H1 (cell line): ENCODE measurements around the gene MEF2A. TPM values are rescaled to one million over a fixed set of nuclear protein-coding genes. Genes with fewer than 3 reads are reported as not detected.

Experiments
- CTCF ChIA-PET: fragments of 300-600 bp; sonication (Branson Sonifier 250); formaldehyde crosslinking; loops from one replicate; lab custom pipeline; 2021; ENCODE audit not compliant: partially characterized antibody; lab: Charles Lee
- POLR2A ChIA-PET: fragments of 300-600 bp; sonication (Branson Sonifier 250); formaldehyde crosslinking; loops from one replicate; lab custom pipeline; 2021; ENCODE audit warnings: inconsistent platforms; ENCODE audit not compliant: partially characterized antibody; lab: Charles Lee
- DNase-seq, 2 experiments: peaks; one replicate each; pipeline versions ENCODE4 v3.0.0 to v3.0.0-alpha.2; 2010 to 2022; ENCODE audit warnings: low spot score in 2 of 2, low read depth in 1 of 2, mixed read lengths in 1 of 2
- FAIRE-seq: peaks from 2 replicates; lab custom pipeline; 2011; peaks lifted over from hg19 to GRCh38; lab: Jason Lieb, UNC
- H2AFZ ChIP-seq: 2 replicates; pipeline ENCODE4 v1.8.1; 2012; ENCODE audit warnings: low read length, inconsistent platforms
- H2AK5ac ChIP-seq: 2 replicates; pipeline ENCODE4 v1.6.1; 2013; ENCODE audit warnings: low read depth, low read length
- H2BK120ac ChIP-seq: replicated peaks from 2 replicates; pipeline ENCODE3; 2013; ENCODE audit warnings: low read depth, low read length, inconsistent platforms
- H2BK12ac ChIP-seq: 2 replicates; pipeline ENCODE4 v1.6.1; 2013; ENCODE audit warnings: low read depth, low read length
- H2BK15ac ChIP-seq: 2 replicates; pipeline ENCODE4 v1.6.1; 2013; ENCODE audit warnings: low read length
- H2BK20ac ChIP-seq: 2 replicates; pipeline ENCODE4 v1.6.1; 2013; ENCODE audit warnings: low read length
- H2BK5ac ChIP-seq: 2 replicates; pipeline ENCODE4 v1.6.1; 2013; ENCODE audit warnings: low read depth, low read length
- H3K14ac ChIP-seq: 2 replicates; pipeline ENCODE4 v1.6.1; 2013; ENCODE audit warnings: inconsistent platforms; ENCODE audit not compliant: insufficient read length
- H3K18ac ChIP-seq: 2 replicates; pipeline ENCODE4 v1.6.1; 2013; ENCODE audit warnings: low read length; ENCODE audit errors: extremely low read depth
- H3K23ac ChIP-seq: 2 replicates; pipeline ENCODE4 v1.6.1; 2013; ENCODE audit warnings: inconsistent platforms; ENCODE audit not compliant: insufficient read length
- H3K23me2 ChIP-seq: 2 replicates; pipeline ENCODE4 v1.6.1; 2013; ENCODE audit warnings: low read depth, low read length
- H3K27ac ChIP-seq: 2 replicates; pipeline ENCODE4 v1.6.1; 2011; ENCODE audit warnings: low read depth, low read length, inconsistent platforms
- H3K27me3 ChIP-seq, 4 experiments: replicated peaks in 1 of 4; 1 replicate in 1 of 4; 2 replicates in 3 of 4; pipeline versions ENCODE4 v1.6.1 to v1.8.1; 2011 to 2013; ENCODE audit warnings: low read length in 3 of 4, mild to moderate bottlenecking in 3 of 4, inconsistent platforms in 2 of 4, mixed read lengths in 2 of 4, moderate library complexity in 1 of 4; ENCODE audit not compliant: control insufficient read depth in 3 of 4, insufficient read depth in 3 of 4; ENCODE audit errors: extremely low read depth in 1 of 4
- H3K36me3 ChIP-seq, 4 experiments: 2 replicates each; pipeline versions ENCODE4 v1.6.1 to v1.8.1; 2011 to 2013; ENCODE audit warnings: mild to moderate bottlenecking in 4 of 4, low read length in 3 of 4, moderate library complexity in 2 of 4, control low read depth in 1 of 4, inconsistent platforms in 1 of 4; ENCODE audit not compliant: insufficient read depth in 4 of 4, control insufficient read depth in 2 of 4
- H3K4ac ChIP-seq: replicated peaks from 2 replicates; pipeline ENCODE3; 2013; ENCODE audit warnings: low read length, low read depth, mixed read lengths, inconsistent platforms; ENCODE audit not compliant: insufficient read length
- H3K4me1 ChIP-seq, 4 experiments: replicated peaks in 1 of 4; 1 replicate in 1 of 4; 2 replicates in 3 of 4; pipeline versions ENCODE4 v1.6.1 to v1.8.1; 2011 to 2013; ENCODE audit warnings: low read length in 3 of 4, inconsistent platforms in 2 of 4, mixed read lengths in 1 of 4; ENCODE audit not compliant: insufficient read depth in 4 of 4, control insufficient read depth in 3 of 4
- H3K4me2 ChIP-seq, 2 experiments: 2 replicates each; pipeline versions ENCODE4 v1.6.1 to v1.8.1; 2011 to 2013; ENCODE audit warnings: low read depth in 2 of 2, low read length in 2 of 2, control low read depth in 1 of 2, inconsistent platforms in 1 of 2, mild to moderate bottlenecking in 1 of 2; ENCODE audit not compliant: insufficient read depth in 1 of 2
- H3K4me3 ChIP-seq, 4 experiments: fragments of 200-600, 300-600 bp in 1 of 4; sonication (generic), shearing (Covaris generic), sonication (Bioruptor Twin) in 1 of 4; 2 replicates each; pipeline versions ENCODE4 v1.5.1 to v1.8.1; 2011 to 2016; ENCODE audit warnings: low read length in 4 of 4, low read depth in 3 of 4, control low read depth in 2 of 4, inconsistent platforms in 2 of 4, mild to moderate bottlenecking in 2 of 4, mixed read lengths in 1 of 4, moderate library complexity in 1 of 4; ENCODE audit not compliant: insufficient read depth in 2 of 4; ENCODE audit errors: extremely low read depth in 1 of 4
- H3K56ac ChIP-seq: replicated peaks from 2 replicates; pipeline ENCODE3; 2013; ENCODE audit warnings: low read depth, mild to moderate bottlenecking, mixed read lengths, low read length, inconsistent platforms; ENCODE audit not compliant: insufficient read length
- H3K79me1 ChIP-seq: 2 replicates; pipeline ENCODE4 v1.6.1; 2013; ENCODE audit warnings: low read depth, low read length, control low read depth
- H3K79me2 ChIP-seq, 2 experiments: 2 replicates each; pipeline versions ENCODE4 v1.6.1 to v1.8.1; 2012 to 2013; ENCODE audit warnings: low read length in 2 of 2, mild to moderate bottlenecking in 2 of 2, inconsistent platforms in 1 of 2; ENCODE audit not compliant: insufficient read depth in 2 of 2, control insufficient read depth in 1 of 2
- H3K9ac ChIP-seq, 4 experiments: replicated peaks in 1 of 4; 1 replicate in 1 of 4; 2 replicates in 3 of 4; pipeline versions ENCODE4 v1.6.1 to v1.8.1; 2011 to 2013; ENCODE audit warnings: low read depth in 3 of 4, low read length in 3 of 4, control low read depth in 2 of 4, mild to moderate bottlenecking in 2 of 4, moderate library complexity in 2 of 4, inconsistent platforms in 1 of 4; ENCODE audit errors: extremely low read depth in 1 of 4
- H3K9me3 ChIP-seq, 2 experiments: 2 replicates each; pipeline versions ENCODE4 v1.6.1 to v1.8.1; 2012 to 2013; ENCODE audit warnings: mild to moderate bottlenecking in 2 of 2, moderate library complexity in 2 of 2, control low read depth in 1 of 2, inconsistent platforms in 1 of 2, low read depth in 1 of 2, low read length in 1 of 2, mixed read lengths in 1 of 2; ENCODE audit not compliant: insufficient read depth in 2 of 2
- H4K20me1 ChIP-seq, 2 experiments: replicated peaks in 1 of 2; 2 replicates each; pipeline versions ENCODE3 to v1.8.1; 2011 to 2013; ENCODE audit warnings: inconsistent platforms in 2 of 2, low read length in 2 of 2, mild to moderate bottlenecking in 1 of 2; ENCODE audit not compliant: insufficient read depth in 2 of 2, control insufficient read depth in 1 of 2
- H4K5ac ChIP-seq: 2 replicates; pipeline ENCODE4 v1.6.1; 2013; ENCODE audit warnings: low read length, low read depth, mixed read lengths, inconsistent platforms; ENCODE audit not compliant: insufficient read length
- H4K8ac ChIP-seq: 2 replicates; pipeline ENCODE4 v1.8.0; 2013; ENCODE audit warnings: mild to moderate bottlenecking, moderate library complexity, low read length, inconsistent platforms; ENCODE audit not compliant: insufficient read depth; ENCODE audit errors: extremely low read depth
- H4K91ac ChIP-seq: replicated peaks from 2 replicates; pipeline ENCODE3; 2013; ENCODE audit warnings: low read length, mixed read lengths, inconsistent platforms; ENCODE audit not compliant: insufficient read length
- ATF3 ChIP-seq: IDR thresholded peaks from 2 replicates; pipeline ENCODE4 v1.6.1; 2011; ENCODE audit warnings: low read depth, mild to moderate bottlenecking, low read length; ENCODE audit not compliant: insufficient read depth
- CBX5 ChIP-seq: fragments of 300-800, 300-1000 bp; sonication (generic); IDR thresholded peaks from 2 replicates; pipeline ENCODE4 v1.7.1; 2016; ENCODE audit warnings: antibody characterized with exemption, low read length, low read depth
- CHD2 ChIP-seq: IDR thresholded peaks from 2 replicates; pipeline ENCODE4 v1.6.1; 2012; ENCODE audit warnings: low read length, improper control_type of control experiment
- NRF1 ChIP-seq: IDR thresholded peaks from 2 replicates; pipeline ENCODE4 v1.6.1; 2011; ENCODE audit warnings: mild to moderate bottlenecking, low read depth, low read length, improper control_type of control experiment
- WGBS, 2 experiments: shearing (Covaris generic) in 1 of 2; methylation state at CpG; one replicate each; pipeline versions ENCODE4 v1.1.6 to v1.1.7; 2013 to 2015; ENCODE audit warnings: low lambda C conversion rate in 2 of 2, mixed read lengths in 2 of 2, inconsistent platforms in 1 of 2, low coverage in 1 of 2, missing lambda C conversion rate in 1 of 2; ENCODE audit not compliant: insufficient replicate concordance in 2 of 2, insufficient coverage in 1 of 2, insufficient read length in 1 of 2; ENCODE audit errors: extremely low coverage in 1 of 2, missing lambda C conversion rate in 1 of 2; 5-methylcytosine and 5-hydroxymethylcytosine counted together
- polyA plus RNA-seq, 7 experiments: library from polyadenylated mRNA; depleted of rRNA in 3 of 7; stranded (reverse) in 5 of 7; unstranded in 2 of 7; fragments of >200 nt in 5 of 7; fragments of 200-250 nt in 2 of 7; gene quantifications; 1 replicate in 5 of 7; 2 replicates in 1 of 7; 4 replicates in 1 of 7; pipeline versions ENCODE4 v1.2.1 to v1.2.3, GENCODE V29; 2011 to 2013; ENCODE audit warnings: missing spikeins in 2 of 7, mixed read lengths in 2 of 7
- total RNA-seq: library from RNA; stranded (reverse); fragmentation: NEBNext Ultra II Directional; extraction: Animal tissue kit (Norgen Biotek cat#: 25700); gene quantifications from 2 replicates; pipeline ENCODE4 v1.2.1, GENCODE V29; 2021

MEF2A gene
- total and polyA plus RNA-seq, 2 of the 8 experiments (the other 6 are each of a cell fraction or from before 2014, with no cell fraction given), result 15.6 to 22.5 TPM

DNA sequence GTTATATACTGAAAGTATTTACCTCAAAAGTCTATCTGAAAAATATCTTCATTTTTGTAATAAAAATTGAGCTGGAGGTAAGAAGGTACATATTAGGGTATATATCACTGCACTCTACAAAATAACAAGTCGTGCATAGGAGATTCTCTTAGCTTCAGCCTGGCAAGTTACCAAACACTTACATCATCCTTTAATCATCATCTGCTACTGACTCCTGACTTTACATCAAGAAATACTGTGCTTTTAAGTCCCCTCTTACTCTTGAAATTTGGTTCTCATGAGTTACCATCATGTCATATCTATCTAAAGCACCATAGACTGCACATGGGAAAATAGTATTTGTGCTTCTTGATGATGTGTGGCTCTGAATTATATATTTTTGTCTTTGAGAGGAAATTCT is 116.7 kb downstream of the MEF2A start:
- H3K4me1 ChIP-seq, result no peaks in the 10 kb centered on the region
- H3K27ac ChIP-seq, result no peak overlapping the region
- H2AFZ ChIP-seq, result no peak overlapping the region
- no peak overlapping the region for H3K9ac ChIP-seq
- H2BK20ac ChIP-seq, result no peak overlapping the region
- no peak overlapping the region for H3K4me3 ChIP-seq
- peaks cover 0 to 4% of the 10 kb centered on the region in 2 experiments; a peak in 1 of 4 replicates for H3K9me3 ChIP-seq
- no peaks in the 10 kb centered on the region for H3K23me2 ChIP-seq
- FAIRE-seq (no peak), DNase-seq (no peak)
- no peak overlapping the region for H2BK120ac ChIP-seq
- POLR2A ChIA-PET, result interaction anchor here (1.6 kb wide), 1 partner anchor 10 kb away, joined by 3 read pairs; no protein-coding TSS in a partner anchor
- no peaks in the 10 kb centered on the region for H3K79me2 ChIP-seq
- no peak overlapping the region for H4K5ac ChIP-seq
- no peak overlapping the region for H3K23ac ChIP-seq
- peaks cover 3 to 21% (median 3%) of the 10 kb centered on the region in 4 experiments; a peak in 3 of 8 replicates for H3K36me3 ChIP-seq
- no peak overlapping the region for H2BK5ac ChIP-seq
- 97% methylated on average over 1 of the region's 1 CpG; no CpG with 5 or more reads in 1 of the 2 experiments for WGBS, 2 experiments
- H2BK12ac ChIP-seq, result no peak overlapping the region
- no peak overlapping the region for H3K14ac ChIP-seq
- no peaks in the 10 kb centered on the region for H3K79me1 ChIP-seq
- no peaks in the 10 kb centered on the region for H4K20me1 ChIP-seq
- CTCF ChIA-PET, result no interaction called here
- no peak overlapping the region for H2AK5ac ChIP-seq
- no peak overlapping the region for H2BK15ac ChIP-seq
- H3K27me3 ChIP-seq, result peaks cover 0 to 1% (median 0%) of the 10 kb centered on the region in 4 experiments; a peak in 1 of 7 replicates
- no peak overlapping the region for H3K56ac ChIP-seq
- H3K4ac ChIP-seq, result no peak overlapping the region
- H4K8ac ChIP-seq, result no peak overlapping the region
- no peak overlapping the region for H3K4me2 ChIP-seq
- H4K91ac ChIP-seq, result no peak overlapping the region
- no peak overlapping the region for H3K18ac ChIP-seq
- no peak for TF ChIP-seq ATF3
- TF ChIP-seq NRF1, result no peak
- TF ChIP-seq CHD2, result no peak
- TF ChIP-seq CBX5, result no peak
